B cell (primary cell): ENCODE data around the gene KIF25. TPM values are rescaled to one million over a fixed set of nuclear protein-coding genes. Genes with fewer than 3 reads are reported as not detected.

Source experiments
- ATAC-seq: fragments of 200-7000 bp; cut with Tn5 transposase; one replicate; pipeline ENCODE4 v1.10.0; 2021; ENCODE audit warnings: low read depth, mild to moderate bottlenecking, moderate number of reproducible peaks, moderate library complexity
- CTCF ChIA-PET: fragments of 350-600 bp; sonication (Branson Sonifier 250); formaldehyde crosslinking; loops from one replicate; lab custom pipeline; 2021; ENCODE audit warnings: antibody characterized with exemption, inconsistent platforms; lab: Charles Lee
- POLR2A ChIA-PET: fragments of 350-600 bp; sonication (Branson Sonifier 250); formaldehyde crosslinking; loops from one replicate; lab custom pipeline; 2021; ENCODE audit warnings: antibody characterized with exemption; lab: Charles Lee
- DNase-seq: peaks from one replicate; pipeline ENCODE4 v3.0.0; 2013
- H2AFZ ChIP-seq: 2 replicates; pipeline ENCODE4 v1.6.1; 2012; ENCODE audit warnings: mild to moderate bottlenecking, low read depth, low read length; ENCODE audit not compliant: insufficient read depth, poor library complexity, severe bottlenecking
- H3K27ac ChIP-seq, 2 donors: 1 replicate in 1 of 2; 2 replicates in 1 of 2; pipeline ENCODE4 v1.5.1; 2012 to 2013; ENCODE audit warnings: low read length in 2 of 2, mild to moderate bottlenecking in 2 of 2, moderate library complexity in 1 of 2
- H3K27me3 ChIP-seq, 4 experiments: fragments of 200-600 bp in 1 of 4; sonication (generic) in 1 of 4; replicated peaks in 1 of 4; 1 replicate in 2 of 4; 2 replicates in 2 of 4; pipeline versions ENCODE4 v1.6.1 to v1.7.0; 2013 to 2016; ENCODE audit warnings: low read length in 3 of 4, mild to moderate bottlenecking in 2 of 4, mixed read lengths in 1 of 4, moderate library complexity in 1 of 4; ENCODE audit not compliant: insufficient read depth in 4 of 4, control insufficient read depth in 3 of 4; ENCODE audit errors: control extremely low read depth in 1 of 4
- H3K36me3 ChIP-seq, 2 experiments: replicated peaks in 1 of 2; 1 replicate in 1 of 2; 2 replicates in 1 of 2; pipeline versions ENCODE4 v1.6.1 to v1.7.1; 2013; ENCODE audit warnings: low read length in 1 of 2; ENCODE audit not compliant: insufficient read depth in 2 of 2, control insufficient read depth in 1 of 2; ENCODE audit errors: control extremely low read depth in 1 of 2, extremely low read depth in 1 of 2
- H3K4me1 ChIP-seq, 2 donors: fragments of 200-600 bp in 1 of 2; sonication (generic) in 1 of 2; 1 replicate in 1 of 2; 2 replicates in 1 of 2; pipeline versions ENCODE4 v1.5.1 to v1.6.1; 2013 to 2017; ENCODE audit warnings: low read length in 2 of 2; ENCODE audit not compliant: control insufficient read depth in 2 of 2, insufficient read depth in 2 of 2
- H3K4me2 ChIP-seq: replicated peaks from 2 replicates; pipeline ENCODE3; 2012; ENCODE audit warnings: mild to moderate bottlenecking, low read depth, low read length; ENCODE audit not compliant: poor library complexity, severe bottlenecking
- H3K4me3 ChIP-seq, 5 experiments: fragments of 200-600 bp in 1 of 5; sonication (generic) in 1 of 5; 1 replicate in 3 of 5; 2 replicates in 2 of 5; pipeline versions ENCODE4 v1.5.1 to v1.7.0; 2011 to 2016; ENCODE audit warnings: low read length in 4 of 5, mild to moderate bottlenecking in 4 of 5, low read depth in 2 of 5, control low read depth in 1 of 5, moderate library complexity in 1 of 5; ENCODE audit not compliant: insufficient read depth in 1 of 5; ENCODE audit errors: control extremely low read depth in 1 of 5, extremely low read depth in 1 of 5
- H3K79me2 ChIP-seq: fragments of 200-600 bp; sonication (generic); one replicate; pipeline ENCODE4 v1.6.0; 2016; ENCODE audit warnings: low read length; ENCODE audit not compliant: control insufficient read depth, insufficient read depth
- H3K9ac ChIP-seq: fragments of 200-600 bp; sonication (generic); 2 replicates; pipeline ENCODE4 v1.6.1; 2017; ENCODE audit warnings: mild to moderate bottlenecking, low read length, moderate library complexity
- H3K9me3 ChIP-seq, 3 donors: one replicate each; pipeline versions ENCODE4 v1.6.1 to v1.7.1; 2013; ENCODE audit warnings: low read length in 2 of 3; ENCODE audit not compliant: control insufficient read depth in 2 of 3, insufficient read depth in 1 of 3; ENCODE audit errors: control extremely low read depth in 1 of 3
- H4K20me1 ChIP-seq: 2 replicates; pipeline ENCODE4 v1.6.0; 2012; ENCODE audit warnings: mild to moderate bottlenecking, low read length; ENCODE audit not compliant: insufficient read depth, control insufficient read depth, poor library complexity, severe bottlenecking
- H3K27ac Mint-ChIP-seq: one replicate; pipeline ENCODE4 v1.8.0; 2021; ENCODE audit warnings: mixed read lengths
- H3K27me3 Mint-ChIP-seq: one replicate; pipeline ENCODE4 v1.8.0; 2021; ENCODE audit warnings: mixed read lengths
- H3K4me1 Mint-ChIP-seq: one replicate; pipeline ENCODE4 v1.8.0; 2021; ENCODE audit warnings: mixed read lengths
- H3K4me3 Mint-ChIP-seq: one replicate; pipeline ENCODE4 v1.8.0; 2021; ENCODE audit warnings: mixed read lengths
- H3K9me3 Mint-ChIP-seq: one replicate; pipeline ENCODE4 v1.8.0; 2022; ENCODE audit warnings: mixed read lengths; ENCODE audit not compliant: insufficient read depth
- CTCF ChIP-seq: fragments of 200-600 bp; IDR thresholded peaks from one replicate; pipeline ENCODE4 v1.8.0; 2022; ENCODE audit warnings: antibody characterized with exemption, mild to moderate bottlenecking
- EZH2 ChIP-seq: IDR thresholded peaks from 2 replicates; pipeline ENCODE4 v1.6.1; 2012; ENCODE audit warnings: borderline replicate concordance, low read depth, mild to moderate bottlenecking, moderate library complexity, low read length; ENCODE audit not compliant: insufficient read depth, poor library complexity, severe bottlenecking
- WGBS: methylation state at CpG from one replicate; pipeline ENCODE4 v1.1.5; 2013; ENCODE audit warnings: missing lambda C conversion rate; ENCODE audit not compliant: insufficient coverage; 5-methylcytosine and 5-hydroxymethylcytosine counted together
- intact Hi-C: fragments of 100-400 bp; cut with micrococcal nuclease; formaldehyde crosslinking; loops from one replicate; pipeline ENCODE4 v1.10.0; 2022
- polyA plus RNA-seq: library from polyadenylated mRNA; depleted of rRNA; stranded (reverse); fragments of >200 nt; gene quantifications from 2 replicates; pipeline ENCODE4 v1.2.3, GENCODE V29; 2012
- total RNA-seq, 2 donors: library from RNA; stranded (reverse); fragments of 120-200 nt in 1 of 2; gene quantifications; 1 replicate in 1 of 2; 2 replicates in 1 of 2; pipeline versions ENCODE4 v1.2.3 to v1.2.4, GENCODE V29; 2013 to 2022

The KIF25 gene
- total and polyA plus RNA-seq, 2 donors (not counting 1 experiment from before 2014, with no cell fraction given): not detected

- no peaks in the 10 kb centered on the region for H4K20me1 ChIP-seq
- Mint-ChIP-seq H3K4me1 (no peaks in the 10 kb centered on the region), H3K4me3 (no peak overlapping the region), H3K9me3 (peaks cover 5% of the 10 kb centered on the region), H3K27me3 (no peaks in the 10 kb centered on the region), H3K27ac (no peak overlapping the region)
- POLR2A ChIA-PET: no interaction called here
- no peak overlapping the region for H3K4me2 ChIP-seq
- no peaks in the 10 kb centered on the region for H3K4me1 ChIP-seq
- WGBS: 94% methylated on average over 4 of the region's 11 CpGs
- H3K79me2 ChIP-seq: no peaks in the 10 kb centered on the region
- H3K27me3 ChIP-seq: no peaks in the 10 kb centered on the region
- CTCF ChIA-PET: no interaction called here
- H2AFZ ChIP-seq: no peak overlapping the region
- no peak overlapping the region for H3K27ac ChIP-seq
- no peak overlapping the region for H3K4me3 ChIP-seq
- H3K9me3 ChIP-seq: peaks cover 0 to 41% (median 4%) of the 10 kb centered on the region in 3 donors
- DNase-seq (no peak), ATAC-seq (no peak)
- H3K36me3 ChIP-seq: no peaks in the 10 kb centered on the region
- no peak overlapping the region for H3K9ac ChIP-seq
- TF ChIP-seq CTCF (no peak), EZH2 (no peak)
- intact Hi-C loops: no loop called here
Observed at GRCh38 chr6:168093634-168094033, 96.2 kb downstream of the KIF25 start.

Other genes with a start within 250 kb of the KIF25 start
- gene AFDN, start 170.8 kb upstream of the KIF25 start, total RNA-seq: 70.5 and 76.0 TPM in 2 replicates
- gene AFDN, start 170.8 kb upstream of the KIF25 start, polyA plus RNA-seq: 6.4 and 15.4 TPM in 2 replicates
- not detected in 2 replicates for gene FRMD1, start 81.5 kb downstream of the KIF25 start, total RNA-seq
- not detected in 2 replicates for gene FRMD1, start 81.5 kb downstream of the KIF25 start, polyA plus RNA-seq